Measurements from ENCODE around the gene NKRF. TPM values are rescaled to one million over a fixed set of nuclear protein-coding genes. Genes with fewer than 3 reads are reported as not detected.

Gene NKRF
- total RNA-seq, 6 experiments from 2014 or later, result 3.0 to 4.4 (median 4.0) TPM

GRCh38 chrX:119647552-119648420, 41.6 kb upstream of the NKRF start:
- H3K9me3 ChIP-seq, result no peaks in the 10 kb centered on the region
- TF ChIP-seq CTCF (IDR thresholded peaks at IDR 0.05) (no peak), POLR2A (IDR thresholded peaks at IDR 0.05) (no peak)
- ATAC-seq, result no peak
- 80% methylated on average over 16 of the region's 17 CpGs for WGBS (ENCODE audit: insufficient coverage, low coverage, low lambda C conversion rate, missing lambda C conversion rate)
- no peak overlapping the region for H3K27ac ChIP-seq
- no peaks in the 10 kb centered on the region for H3K4me1 ChIP-seq
- intact Hi-C loops (cut with DNase I), result no loop called here
- no peak for DNase-seq
- no peaks in the 10 kb centered on the region for H3K27me3 ChIP-seq
- peaks cover 0 to 3% (median 0%) of the 10 kb centered on the region in 4 donors for H3K36me3 ChIP-seq
- H3K4me3 ChIP-seq, result no peak overlapping the region

- intact Hi-C loops (cut with DNase I), result no loop called here
- no peaks in the 10 kb centered on the region for H3K27me3 ChIP-seq
- no peak for DNase-seq
- no peak overlapping the region for H3K4me3 ChIP-seq
- H3K9me3 ChIP-seq, result no peaks in the 10 kb centered on the region
- H3K27ac ChIP-seq, result no peak overlapping the region
- H3K36me3 ChIP-seq, result no peaks in the 10 kb centered on the region
- 79% methylated on average over 2 of the region's 2 CpGs for WGBS (ENCODE audit: insufficient coverage, low coverage, low lambda C conversion rate, missing lambda C conversion rate)
- no peak for ATAC-seq
- H3K4me1 ChIP-seq, result no peaks in the 10 kb centered on the region
- TF ChIP-seq CTCF (IDR thresholded peaks at IDR 0.05) (no peak), POLR2A (IDR thresholded peaks at IDR 0.05) (no peak)
Measured at GRCh38 chrX:119647089-119647488, 40.9 kb upstream of the NKRF start.

- Histone ChIP-seq H3K27me3 (no peaks in the 10 kb centered on the region), H3K4me1 (no peaks in the 10 kb centered on the region), H3K27ac (no peak overlapping the region), H3K36me3 (no peaks in the 10 kb centered on the region), H3K9me3 (no peaks in the 10 kb centered on the region), H3K4me3 (no peak overlapping the region)
- 90% methylated on average over 3 of the region's 4 CpGs for WGBS (ENCODE audit: insufficient coverage, low coverage, low lambda C conversion rate, missing lambda C conversion rate)
- no peak for DNase-seq
- TF ChIP-seq POLR2A (IDR thresholded peaks at IDR 0.05) (no peak), CTCF (IDR thresholded peaks at IDR 0.05) (no peak)
- intact Hi-C loops (cut with DNase I), result no loop called here
- ATAC-seq, result no peak
Measured at GRCh38 chrX:119646515-119646914, 40.3 kb upstream of the NKRF start.

- Histone ChIP-seq H3K4me3 (no peak overlapping the region), H3K36me3 (no peaks in the 10 kb centered on the region), H3K9me3 (no peaks in the 10 kb centered on the region), H3K27ac (no peak overlapping the region), H3K27me3 (no peaks in the 10 kb centered on the region), H3K4me1 (no peaks in the 10 kb centered on the region)
- DNase-seq, result no peak
- no peak for ATAC-seq
- intact Hi-C loops (cut with DNase I), result no loop called here
- 69% methylated on average over 4 of the region's 8 CpGs for WGBS (ENCODE audit: insufficient coverage, low coverage, low lambda C conversion rate, missing lambda C conversion rate)
- TF ChIP-seq POLR2A (IDR thresholded peaks at IDR 0.05) (no peak), CTCF (IDR thresholded peaks at IDR 0.05) (no peak)
Measured at GRCh38 chrX:119643696-119644095, 37.5 kb upstream of the NKRF start.

Measured in right lobe of liver (tissue), 6 donors.